NCI-H1092 (cell line): ENCODE measurements around the gene NSL1.

Source experiments
- DNase-seq: peaks from one replicate; lab custom pipeline; 2025; lab: John Stamatoyannopoulos, UW

NSL1 gene

DNA sequence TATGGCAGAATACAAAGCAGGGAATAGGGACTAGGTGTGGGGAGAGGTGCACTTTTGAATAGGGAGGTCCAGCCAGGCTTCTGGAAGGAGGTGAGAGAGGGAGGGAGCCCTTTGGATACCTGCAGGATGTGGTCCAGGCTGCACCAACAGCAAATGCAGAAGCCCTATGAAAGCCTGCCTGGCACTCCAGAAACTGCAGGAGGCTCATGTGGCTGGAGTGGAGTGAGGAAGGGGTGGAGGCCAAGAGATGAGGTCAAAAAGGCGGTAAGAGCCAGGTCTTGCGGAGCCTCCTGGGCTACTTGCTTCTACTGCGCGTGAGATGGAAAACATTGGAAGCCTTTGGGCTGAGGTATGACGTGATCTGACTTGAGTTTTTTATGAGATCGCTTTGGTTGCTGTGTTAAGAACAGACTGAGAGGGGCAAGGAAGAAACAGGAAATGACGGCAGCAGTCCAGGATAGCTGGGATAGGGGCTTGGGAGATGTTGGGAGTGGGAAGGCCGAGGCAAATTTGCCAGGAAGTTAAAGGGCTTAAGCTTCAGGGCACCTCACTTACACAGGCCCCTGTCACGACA lies 87.5 kb downstream of the NSL1 start:
- DNase-seq: no peak

DNA sequence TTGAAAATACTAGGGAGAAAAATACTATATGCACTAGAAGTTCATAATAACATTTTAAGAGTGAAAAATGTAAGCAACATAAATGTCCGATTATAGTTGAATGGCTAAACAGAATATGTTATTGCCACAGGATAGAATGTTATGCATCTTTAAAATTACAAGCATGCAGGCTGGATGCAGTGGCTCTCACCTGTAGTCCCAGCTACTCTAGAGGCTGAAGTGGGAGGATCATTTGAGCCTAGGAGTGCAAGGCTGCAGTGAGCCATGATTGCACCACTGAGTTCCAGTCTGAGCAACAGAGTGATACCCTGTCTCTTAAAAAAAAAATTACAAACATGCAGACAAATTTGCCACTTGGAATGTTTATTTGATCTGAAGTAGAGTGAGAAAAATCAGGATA lies 88.9 kb downstream of the NSL1 start:
- no peak for DNase-seq

GRCh38 chr1:212701910-212702309 lies 89.7 kb downstream of the NSL1 start:
- DNase-seq: no peak

- DNase-seq: peak; percentile 15
These were observed 90.4 kb downstream of the NSL1 start for GRCh38 chr1:212700892-212701819.

DNA sequence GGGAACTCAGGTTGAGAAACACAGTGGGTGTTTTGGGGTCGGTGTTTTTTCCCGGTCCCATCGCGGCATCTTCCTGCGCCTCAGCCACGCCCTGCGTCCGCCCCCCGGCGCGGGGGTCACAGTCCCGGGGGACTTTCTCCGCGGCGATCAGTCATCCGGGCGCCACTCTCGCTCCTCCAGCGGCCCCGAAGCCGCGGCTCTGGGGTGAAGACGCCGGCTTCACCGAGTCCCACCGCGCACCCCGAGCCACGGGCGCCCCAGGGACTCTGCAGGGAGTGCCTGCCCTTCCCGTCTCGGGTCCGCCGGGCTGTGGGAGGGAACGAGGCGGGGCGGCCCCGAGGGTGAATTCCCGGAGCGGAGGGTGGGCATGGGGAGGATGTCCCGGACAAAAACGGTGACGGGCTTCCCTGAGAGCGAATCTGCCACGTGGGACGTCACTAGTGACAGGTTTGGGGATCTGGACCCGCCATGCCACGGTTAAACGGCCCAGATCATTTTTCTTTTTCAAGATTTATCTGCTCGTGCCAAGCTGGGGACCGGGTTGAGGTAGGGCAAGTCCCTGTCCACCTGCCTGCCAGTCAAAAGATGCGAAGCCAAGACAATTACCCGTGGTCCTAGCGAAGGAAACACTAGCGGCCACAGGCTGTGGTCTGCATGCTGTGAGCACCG lies 91.2 kb downstream of the NSL1 start:
- no peak for DNase-seq

DNA sequence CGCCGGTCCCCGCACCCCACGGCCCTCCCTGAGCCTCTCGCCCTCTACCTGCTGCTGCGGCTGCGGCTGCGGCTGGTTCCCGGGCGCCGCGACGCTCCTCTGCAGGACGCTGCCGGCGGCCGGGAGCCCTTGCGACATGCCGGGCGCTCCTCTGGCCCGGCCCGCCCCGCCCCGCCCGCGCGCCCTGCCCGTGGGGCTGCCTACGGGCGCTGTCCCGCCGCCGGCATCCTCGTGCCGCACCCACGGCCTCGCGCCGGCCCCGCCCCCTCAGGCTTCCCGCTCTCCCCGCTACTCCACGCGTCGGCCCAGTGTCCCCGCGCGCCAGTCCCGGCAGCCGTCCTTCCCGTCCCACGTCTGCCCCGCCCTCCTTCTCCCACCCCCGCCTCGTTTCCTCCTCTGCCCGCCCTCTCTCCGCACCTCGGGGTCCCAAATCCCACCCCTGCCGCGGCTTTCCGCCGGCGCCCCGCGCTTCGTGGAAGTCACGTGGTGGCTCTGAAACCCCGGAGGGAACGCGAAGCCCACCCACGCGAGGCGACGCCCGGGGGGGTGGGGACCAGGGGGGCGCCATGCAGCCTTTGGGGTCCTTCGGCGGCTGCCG lies 91.9 kb downstream of the NSL1 start, which contains the start of gene BATF3:
Gene BATF3 (minus strand): TSS at position 216 of the 598 bp plus-strand sequence. CDS start 78 bp downstream, at position 138.
- no peak for DNase-seq

GRCh38 chr1:212699104-212699624 lies 92.4 kb downstream of the NSL1 start:
- no peak for DNase-seq

GRCh38 chr1:212698467-212699103 lies 93.0 kb downstream of the NSL1 start:
- DNase-seq: no peak

DNA sequence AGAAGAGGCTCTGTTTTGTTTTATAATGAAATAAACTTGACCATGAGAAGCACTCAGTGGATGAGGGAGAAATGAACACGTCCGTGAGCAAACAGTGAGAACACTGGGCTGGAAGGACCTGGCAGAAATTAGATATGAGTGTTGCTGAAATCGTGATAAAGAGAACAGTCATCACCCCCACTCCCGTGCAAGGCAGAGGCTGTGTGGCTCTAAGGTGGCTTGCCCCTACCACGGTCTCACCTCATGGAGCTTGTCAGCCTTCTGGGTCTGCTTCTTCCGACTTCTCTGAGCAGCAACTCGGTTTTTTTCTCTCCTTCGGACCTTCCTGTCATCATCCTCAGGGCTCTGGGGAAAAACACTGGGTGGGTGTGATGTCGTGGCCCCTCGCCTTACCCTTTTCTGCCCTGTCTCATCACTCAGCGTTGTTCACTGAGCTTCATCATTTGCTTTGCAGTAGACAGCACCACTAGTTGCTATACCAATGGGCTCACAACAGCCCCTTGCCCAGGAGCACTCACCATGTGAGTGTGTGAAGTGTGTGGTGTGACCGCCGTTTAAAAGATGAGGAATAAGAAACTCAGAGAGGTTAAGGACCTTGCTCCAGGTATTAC lies 94.8 kb downstream of the NSL1 start:
- no peak for DNase-seq

GRCh38 chr1:212692774-212693644 lies 98.6 kb downstream of the NSL1 start:
- DNase-seq: no peak

GRCh38 chr1:212691561-212692071 lies 100.0 kb downstream of the NSL1 start:
- no peak for DNase-seq

DNA sequence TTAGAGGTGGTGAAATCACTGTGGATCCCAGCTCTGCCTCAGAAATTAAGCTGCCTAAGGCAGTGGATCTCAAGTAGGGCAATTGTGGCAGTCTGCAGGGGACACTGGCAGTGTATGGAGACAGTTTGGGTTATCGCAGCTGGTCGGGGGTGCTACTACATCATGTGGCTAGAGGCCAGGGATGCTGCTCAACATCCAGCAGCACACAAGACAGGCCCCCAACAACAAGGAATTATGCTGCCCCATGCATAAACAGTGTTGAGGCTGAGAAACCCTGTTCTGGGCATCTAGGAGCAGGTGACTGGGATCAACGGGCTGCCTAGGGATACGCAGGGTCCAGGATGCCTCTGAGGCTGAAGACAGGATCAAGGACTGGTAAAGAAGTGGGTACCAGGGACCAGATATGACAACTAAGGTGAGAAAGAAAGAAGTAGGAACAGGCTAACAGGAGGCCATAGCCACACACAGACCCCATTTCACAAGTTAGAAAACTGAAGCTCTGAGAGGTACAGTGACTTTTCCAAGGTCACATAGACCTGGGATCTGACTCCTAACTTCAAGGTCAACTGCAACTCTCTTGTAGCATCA lies 100.7 kb downstream of the NSL1 start:
- no peak for DNase-seq

DNA sequence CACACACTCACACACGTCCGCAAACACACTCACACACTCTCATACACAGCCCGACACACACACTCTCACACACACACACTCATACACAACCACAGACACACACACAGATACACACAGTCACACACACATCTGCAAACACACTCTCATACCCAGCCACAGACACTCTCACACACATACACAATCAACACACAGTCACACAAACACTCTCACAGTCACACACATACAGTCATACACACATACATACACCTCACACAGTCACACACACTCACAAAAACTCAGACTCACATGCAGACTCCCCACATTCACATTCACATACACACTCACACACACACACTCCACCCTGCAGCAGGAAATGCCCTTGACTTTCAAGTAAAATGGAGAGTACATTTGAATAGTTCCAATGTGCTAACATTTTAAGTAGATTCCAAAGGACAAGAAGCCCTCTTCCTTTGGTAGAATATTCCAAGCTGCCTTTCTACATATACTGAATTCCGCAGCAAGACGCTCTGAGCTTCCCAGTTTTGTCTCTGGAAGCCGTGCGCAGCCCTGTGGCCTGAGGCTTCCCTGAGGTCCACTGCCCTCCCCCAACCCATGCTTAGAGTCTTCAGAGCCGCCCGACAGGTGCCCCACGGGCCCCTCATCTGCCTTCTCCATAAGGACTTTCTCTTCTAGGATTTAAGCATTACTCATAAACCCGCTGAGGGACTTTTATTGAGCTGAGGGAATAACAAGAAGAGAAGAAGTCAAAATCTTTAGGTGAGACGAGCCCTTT lies 101.6 kb downstream of the NSL1 start:
- no peak for DNase-seq

GRCh38 chr1:212689196-212689725 lies 102.3 kb downstream of the NSL1 start:
- no peak for DNase-seq

GRCh38 chr1:212688341-212689047 lies 103.1 kb downstream of the NSL1 start:
- DNase-seq: no peak

DNA sequence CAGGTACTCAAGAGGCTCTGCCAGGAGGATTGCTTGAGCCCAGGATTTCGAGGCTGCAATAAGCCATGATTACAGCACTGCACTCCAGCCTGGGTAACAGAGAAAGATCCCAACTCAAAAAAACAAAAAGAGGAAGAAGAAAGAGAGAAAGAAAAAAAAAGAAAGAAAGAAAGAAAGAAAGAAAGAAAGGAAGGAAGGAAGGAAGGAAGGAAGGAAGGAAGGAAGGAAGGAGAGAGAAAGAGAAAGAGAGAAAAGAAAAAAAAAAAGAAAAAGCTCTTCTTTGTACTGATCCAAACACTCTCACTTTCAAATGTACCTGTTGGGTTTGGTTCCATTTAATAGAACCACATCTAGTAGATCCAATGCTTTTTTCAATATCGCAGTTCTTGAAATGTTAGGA lies 103.8 kb downstream of the NSL1 start:
- DNase-seq: no peak

- DNase-seq: no peak
These were observed 105.0 kb downstream of the NSL1 start for GRCh38 chr1:212686591-212686990.

GRCh38 chr1:212686069-212686468 lies 105.5 kb downstream of the NSL1 start:
- DNase-seq: no peak
